Breast epithelium (tissue), 4 donors: Measurements from ENCODE around the gene PORCN. TPM values are rescaled to one million over a fixed set of nuclear protein-coding genes. Genes with fewer than 3 reads are reported as not detected.

Experiments
- DNase-seq, 2 donors: peaks; one replicate each; pipeline ENCODE4 v3.0.0-alpha.2; 2019; ENCODE audit warnings: low spot score in 2 of 2
- H3K27ac ChIP-seq, 2 donors: fragments of 200-600 bp; sonication (generic) in 1 of 2; one replicate each; pipeline ENCODE4 v1.5.1; 2016 to 2019; ENCODE audit warnings: mild to moderate bottlenecking in 1 of 2
- H3K27me3 ChIP-seq, 2 donors: fragments of 200-600 bp; sonication (generic) in 1 of 2; one replicate each; pipeline versions ENCODE4 v1.5.1 to v1.6.0; 2017 to 2019; ENCODE audit warnings: control low read depth in 1 of 2, mild to moderate bottlenecking in 1 of 2
- H3K36me3 ChIP-seq: fragments of 200-600 bp; one replicate; pipeline ENCODE4 v1.5.1; 2019
- H3K4me1 ChIP-seq, 2 donors: fragments of 200-600 bp; sonication (generic); one replicate each; pipeline ENCODE4 v1.5.1; 2016 to 2019; ENCODE audit warnings: control low read depth in 1 of 2
- H3K4me3 ChIP-seq, 3 donors: fragments of 200-600 bp; sonication (generic); 1 replicate in 2 of 3; 2 replicates in 1 of 3; pipeline ENCODE4 v1.5.1; 2016 to 2019; ENCODE audit warnings: mild to moderate bottlenecking in 3 of 3, moderate library complexity in 2 of 3
- H3K9me3 ChIP-seq, 2 donors: fragments of 200-600 bp; sonication (generic) in 1 of 2; one replicate each; pipeline ENCODE4 v1.5.1; 2016 to 2019; ENCODE audit warnings: control low read depth in 1 of 2
- POLR2A ChIP-seq: fragments of 450-650 bp; IDR thresholded peaks from one replicate; pipeline ENCODE4 v1.6.1; 2016; ENCODE audit warnings: antibody characterized with exemption, mild to moderate bottlenecking, moderate library complexity
- POLR2AphosphoS5 ChIP-seq, 3 donors: sonication (generic); formaldehyde crosslinking; IDR thresholded peaks; one replicate each; pipeline ENCODE4 v1.6.1; 2017; ENCODE audit warnings: antibody characterized with exemption in 3 of 3
- intact Hi-C: fragments of 100-400 bp; cut with DNase I; formaldehyde crosslinking; loops from one replicate; pipeline ENCODE4 v1.15.1; 2023; ENCODE audit warnings: low total_unique reads
- total RNA-seq, 3 donors: library from RNA; depleted of rRNA; stranded (reverse); fragments of >200 nt; gene quantifications; one replicate each; pipeline ENCODE4 v1.1.0, GENCODE V29; 2016
- TF ChIP-seq, protein P1 (sequence below), 3 donors: fragments of 450-650 bp; IDR thresholded peaks; one replicate each; pipeline ENCODE4 v1.5.1; 2016 to 2017; ENCODE audit warnings: antibody characterized with exemption in 3 of 3, mild to moderate bottlenecking in 3 of 3, moderate library complexity in 3 of 3

Gene PORCN
- total RNA-seq, 3 donors from 2014 or later: 12.1 to 22.1 (median 17.0) TPM

- Histone ChIP-seq H3K9me3 (no peaks in the 10 kb centered on the region), H3K4me1 (no peaks in the 10 kb centered on the region), H3K4me3 (no peak overlapping the region), H3K36me3 (no peaks in the 10 kb centered on the region), H3K27ac (no peak overlapping the region), H3K27me3 (peaks cover 0 to 35% of the 10 kb centered on the region in 2 donors)
- TF ChIP-seq POLR2A (no peak), POLR2AphosphoS5 (IDR thresholded peaks at IDR 0.05) (no peak)
- TF ChIP-seq, protein P1, sequence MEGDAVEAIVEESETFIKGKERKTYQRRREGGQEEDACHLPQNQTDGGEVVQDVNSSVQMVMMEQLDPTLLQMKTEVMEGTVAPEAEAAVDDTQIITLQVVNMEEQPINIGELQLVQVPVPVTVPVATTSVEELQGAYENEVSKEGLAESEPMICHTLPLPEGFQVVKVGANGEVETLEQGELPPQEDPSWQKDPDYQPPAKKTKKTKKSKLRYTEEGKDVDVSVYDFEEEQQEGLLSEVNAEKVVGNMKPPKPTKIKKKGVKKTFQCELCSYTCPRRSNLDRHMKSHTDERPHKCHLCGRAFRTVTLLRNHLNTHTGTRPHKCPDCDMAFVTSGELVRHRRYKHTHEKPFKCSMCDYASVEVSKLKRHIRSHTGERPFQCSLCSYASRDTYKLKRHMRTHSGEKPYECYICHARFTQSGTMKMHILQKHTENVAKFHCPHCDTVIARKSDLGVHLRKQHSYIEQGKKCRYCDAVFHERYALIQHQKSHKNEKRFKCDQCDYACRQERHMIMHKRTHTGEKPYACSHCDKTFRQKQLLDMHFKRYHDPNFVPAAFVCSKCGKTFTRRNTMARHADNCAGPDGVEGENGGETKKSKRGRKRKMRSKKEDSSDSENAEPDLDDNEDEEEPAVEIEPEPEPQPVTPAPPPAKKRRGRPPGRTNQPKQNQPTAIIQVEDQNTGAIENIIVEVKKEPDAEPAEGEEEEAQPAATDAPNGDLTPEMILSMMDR (IDR thresholded peaks at IDR 0.05): no peak
- no peak for DNase-seq
- intact Hi-C loops: no loop called here
Measured at GRCh38 chrX:48511560-48511959, 2.8 kb downstream of the PORCN start.

DNA sequence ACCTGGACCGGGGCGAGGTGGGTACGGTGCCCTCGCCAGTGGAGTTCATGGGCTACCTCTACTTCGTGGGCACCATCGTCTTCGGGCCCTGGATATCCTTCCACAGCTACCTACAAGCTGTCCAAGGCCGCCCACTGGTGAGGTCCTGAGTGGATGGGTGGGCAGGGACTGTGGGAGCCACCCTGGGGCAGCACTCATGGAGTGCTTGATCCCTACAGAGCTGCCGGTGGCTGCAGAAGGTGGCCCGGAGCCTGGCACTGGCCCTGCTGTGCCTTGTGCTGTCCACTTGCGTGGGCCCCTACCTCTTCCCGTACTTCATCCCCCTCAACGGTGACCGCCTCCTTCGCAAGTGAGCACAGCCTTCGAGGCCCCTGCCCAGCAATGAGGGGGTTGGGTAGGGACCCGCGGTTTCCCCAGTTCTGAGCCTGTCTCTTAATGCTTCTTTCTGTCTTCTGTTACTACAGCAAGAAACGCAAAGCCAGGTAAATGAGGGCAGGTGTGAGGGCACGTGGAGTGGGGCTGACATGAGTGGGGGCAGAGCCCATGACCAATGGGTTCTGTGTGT lies 3.7 kb downstream of the PORCN start:
- intact Hi-C loops: no loop called here
- H3K9me3 ChIP-seq: no peaks in the 10 kb centered on the region
- TF ChIP-seq POLR2AphosphoS5 (IDR thresholded peaks at IDR 0.05): no peak
- no peak for TF ChIP-seq POLR2A
- TF ChIP-seq, protein P1 (IDR thresholded peaks at IDR 0.05): no peak
- peaks cover 0 to 35% of the 10 kb centered on the region in 2 donors for H3K27me3 ChIP-seq
- no peak overlapping the region for H3K27ac ChIP-seq
- no peak for DNase-seq
- no peak overlapping the region for H3K4me3 ChIP-seq
- H3K4me1 ChIP-seq: no peaks in the 10 kb centered on the region
- no peaks in the 10 kb centered on the region for H3K36me3 ChIP-seq

DNA sequence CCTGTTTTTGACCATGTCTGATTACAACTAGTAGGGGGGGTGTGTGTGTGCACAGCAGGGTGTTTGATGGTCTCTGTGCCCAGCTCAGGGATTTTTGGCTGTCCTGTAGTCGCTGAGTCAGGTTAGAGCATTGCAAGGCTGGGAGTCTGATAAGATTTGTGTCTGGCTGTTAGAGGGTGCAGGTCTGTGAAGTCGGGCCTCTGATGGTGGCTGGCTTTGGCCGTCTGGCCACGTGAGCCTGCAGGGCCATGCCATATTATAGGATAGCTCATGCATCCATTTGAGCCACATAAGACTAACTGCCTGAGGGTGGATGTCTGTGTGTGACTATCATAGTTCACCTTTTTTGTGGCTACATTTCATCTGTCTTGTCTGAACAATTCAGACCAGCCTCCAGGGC lies 4.9 kb downstream of the PORCN start:
- no peak for DNase-seq
- no peaks in the 10 kb centered on the region for H3K9me3 ChIP-seq
- H3K4me3 ChIP-seq: no peak overlapping the region
- no peaks in the 10 kb centered on the region for H3K4me1 ChIP-seq
- H3K36me3 ChIP-seq: no peaks in the 10 kb centered on the region
- peaks cover 0 to 35% of the 10 kb centered on the region in 2 donors for H3K27me3 ChIP-seq
- TF ChIP-seq POLR2A (no peak), POLR2AphosphoS5 (IDR thresholded peaks at IDR 0.05) (no peak)
- TF ChIP-seq, protein P1 (IDR thresholded peaks at IDR 0.05): no peak
- intact Hi-C loops: no loop called here
- no peak overlapping the region for H3K27ac ChIP-seq

- TF ChIP-seq, protein P1 (IDR thresholded peaks at IDR 0.05): no peak
- TF ChIP-seq POLR2A (no peak), POLR2AphosphoS5 (IDR thresholded peaks at IDR 0.05) (no peak)
- Histone ChIP-seq H3K27me3 (peaks cover 0 to 33% of the 10 kb centered on the region in 2 donors), H3K9me3 (no peaks in the 10 kb centered on the region), H3K4me3 (no peak overlapping the region), H3K36me3 (no peaks in the 10 kb centered on the region), H3K27ac (no peak overlapping the region), H3K4me1 (no peaks in the 10 kb centered on the region)
- intact Hi-C loops: no loop called here
- DNase-seq: no peak
Measured at GRCh38 chrX:48514126-48514806, 5.5 kb downstream of the PORCN start.

- intact Hi-C loops: no loop called here
- H3K4me1 ChIP-seq: no peaks in the 10 kb centered on the region
- H3K9me3 ChIP-seq: no peaks in the 10 kb centered on the region
- H3K4me3 ChIP-seq: no peak overlapping the region
- peaks cover 0 to 33% of the 10 kb centered on the region in 2 donors for H3K27me3 ChIP-seq
- TF ChIP-seq POLR2A (no peak), POLR2AphosphoS5 (IDR thresholded peaks at IDR 0.05) (no peak)
- TF ChIP-seq, protein P1 (IDR thresholded peaks at IDR 0.05): no peak
- no peak for DNase-seq
- no peak overlapping the region for H3K27ac ChIP-seq
- no peaks in the 10 kb centered on the region for H3K36me3 ChIP-seq
Measured at GRCh38 chrX:48514868-48515460, 6.2 kb downstream of the PORCN start.
